ENCODE data around the gene ITGB3. TPM values are rescaled to one million over a fixed set of nuclear protein-coding genes. Genes with fewer than 3 reads are reported as not detected.
A peak's percentile ranks its signal among the peaks of the same experiment; 100 is the strongest.

Gene ITGB3
- total RNA-seq (10 to 100 TPM in 1 of 2 donors, 1 to 10 TPM in 1; 9.4 to 10.9 TPM), polyA plus RNA-seq (ENCODE audit: insufficient read length in 6 of 6) (10 to 100 TPM in 5 of 6 donors, 1 to 10 TPM in 1; 10.0 to 12.0 (median 10.6) TPM)
- long read RNA-seq, donor 1 = 0 reads
- long read RNA-seq, donor 2, partial matches to known transcripts = 5 of 7 reads
- long read RNA-seq, donor 2, other reads (novel, unspliced or antisense) = 0 of 7 reads
- long read RNA-seq, donor 3, partial matches to known transcripts = 0 of 1 reads
- long read RNA-seq, donor 3, other reads (novel, unspliced or antisense) = 0 of 1 reads
- long read RNA-seq, donor 4, partial matches to known transcripts = 1 of 2 reads
- long read RNA-seq, donor 4, other reads (novel, unspliced or antisense) = 1 of 2 reads
- long read RNA-seq, donor 5 = 0 reads
- long read RNA-seq, donor 6, partial matches to known transcripts = 0 of 1 reads
- long read RNA-seq, donor 6, other reads (novel, unspliced or antisense) = 0 of 1 reads
- long read RNA-seq, donor 7 = 0 reads
- long read RNA-seq, donor 8, partial matches to known transcripts = 0 of 1 reads
- long read RNA-seq, donor 8, other reads (novel, unspliced or antisense) = 0 of 1 reads
- long read RNA-seq, donor 9 = 0 reads
- long read RNA-seq, donor 10 = 0 reads
- long read RNA-seq, donor 11 = 0 reads
- long read RNA-seq, donor 12, partial matches to known transcripts = 0 of 2 reads
- long read RNA-seq, donor 12, other reads (novel, unspliced or antisense) = 0 of 2 reads

- intact Hi-C loops (cut with DNase I) = no loop called here
- peak; percentile 54 to 90 (median 74) for DNase-seq
- ATAC-seq = peak; percentile 97
Measured at GRCh38 chr17:47253541-47254402, at the start of gene ITGB3. ITGB3 (plus strand) TSS chr17:47253827; CDS start chr17:47253862, 35 bp downstream.

GRCh38 chr17:47203984-47204721, 49.5 kb upstream of the ITGB3 start:
- intact Hi-C loops (cut with DNase I) = no loop called here
- no peaks in the 10 kb centered on the region for H3K27me3 ChIP-seq
- no peak overlapping the region for H3K4me3 ChIP-seq
- peak overlapping the region; percentile 69 to 83 for H3K27ac ChIP-seq
- no peak for TF ChIP-seq CTCF (IDR thresholded peaks at IDR 0.05)
- peaks cover 11 to 30% of the 10 kb centered on the region in 2 donors for H3K4me1 ChIP-seq
- ATAC-seq (no peak), DNase-seq (no peak)
- no peaks in the 10 kb centered on the region for H3K9me3 ChIP-seq
- no peaks in the 10 kb centered on the region for H3K36me3 ChIP-seq

More at GRCh38 chr17:47253541-47254402, at the start of gene ITGB3:
- Histone ChIP-seq H3K36me3 (no peaks in the 10 kb centered on the region), H3K27me3 (peaks cover 8 to 66% of the 10 kb centered on the region in 2 donors), H3K4me3 (peak within 1 kb of the TSS; percentile 55 to 58), H3K4me1 (peaks cover 7 to 18% of the 10 kb centered on the region in 2 donors), H3K9me3 (no peaks in the 10 kb centered on the region), H3K27ac (peak within 1 kb of the TSS in 1 of 2 donors; percentile 59)
- TF ChIP-seq CTCF (IDR thresholded peaks at IDR 0.05) = peak in 1 of 2 donors; percentile 17

- Histone ChIP-seq H3K27ac (peak overlapping the region; percentile 69 to 83), H3K4me1 (peaks cover 11 to 26% of the 10 kb centered on the region in 2 donors), H3K9me3 (no peaks in the 10 kb centered on the region), H3K36me3 (no peaks in the 10 kb centered on the region), H3K4me3 (no peak overlapping the region), H3K27me3 (no peaks in the 10 kb centered on the region)
- ATAC-seq = peak; percentile 57
- intact Hi-C loops (cut with DNase I) = no loop called here
- no peak for TF ChIP-seq CTCF (IDR thresholded peaks at IDR 0.05)
- DNase-seq = no peak
Measured at GRCh38 chr17:47204722-47205418, 48.8 kb upstream of the ITGB3 start.

GRCh38 chr17:47205419-47205963, 48.1 kb upstream of the ITGB3 start:
- DNase-seq (peak in 2 of 4 donors; percentile 77 to 78), ATAC-seq (peak; percentile 91)

More at GRCh38 chr17:47205419-47205963, 48.1 kb upstream of the ITGB3 start:
- no peak for TF ChIP-seq CTCF (IDR thresholded peaks at IDR 0.05)
- Histone ChIP-seq H3K9me3 (no peaks in the 10 kb centered on the region), H3K36me3 (no peaks in the 10 kb centered on the region), H3K4me1 (peaks cover 13 to 20% of the 10 kb centered on the region in 2 donors), H3K4me3 (no peak overlapping the region), H3K27ac (peak overlapping the region; percentile 69 to 83), H3K27me3 (no peaks in the 10 kb centered on the region)
- intact Hi-C loops (cut with DNase I) = no loop called here
